ENCODE results near the gene RPRM.

GRCh38 chr2:153470867-153471266 is 7.7 kb downstream of the RPRM start:
- TF ChIP-seq EP300 (IDR thresholded peaks at IDR 0.05): no peak
- TF ChIP-seq POLR2A (IDR thresholded peaks at IDR 0.05): no peak
- no peak for TF ChIP-seq CTCF (IDR thresholded peaks at IDR 0.05)
- no peak for TF ChIP-seq POLR2AphosphoS5 (IDR thresholded peaks at IDR 0.05)
